Keratinocyte (primary cell): ENCODE data around the gene AZIN2.

Experiments
- EZH2 ChIP-seq: IDR thresholded peaks from one replicate; pipeline ENCODE4 v1.6.1; 2012; ENCODE audit warnings: inconsistent platforms, mild to moderate bottlenecking, low read length, moderate library complexity
- TF ChIP-seq, protein P1 (sequence below), 3 experiments: IDR thresholded peaks in 1 of 3; conservative IDR thresholded peaks in 1 of 3; optimal IDR thresholded peaks in 1 of 3; 2 replicates in 2 of 3; 3 replicates in 1 of 3; pipeline versions ENCODE3 to v1.5.1; 2011; ENCODE audit warnings: low read length in 3 of 3, mild to moderate bottlenecking in 3 of 3, moderate library complexity in 2 of 3, control low read depth in 1 of 3, inconsistent platforms in 1 of 3; ENCODE audit not compliant: insufficient read depth in 2 of 3; ENCODE audit errors: extremely low read depth in 1 of 3

DNA sequence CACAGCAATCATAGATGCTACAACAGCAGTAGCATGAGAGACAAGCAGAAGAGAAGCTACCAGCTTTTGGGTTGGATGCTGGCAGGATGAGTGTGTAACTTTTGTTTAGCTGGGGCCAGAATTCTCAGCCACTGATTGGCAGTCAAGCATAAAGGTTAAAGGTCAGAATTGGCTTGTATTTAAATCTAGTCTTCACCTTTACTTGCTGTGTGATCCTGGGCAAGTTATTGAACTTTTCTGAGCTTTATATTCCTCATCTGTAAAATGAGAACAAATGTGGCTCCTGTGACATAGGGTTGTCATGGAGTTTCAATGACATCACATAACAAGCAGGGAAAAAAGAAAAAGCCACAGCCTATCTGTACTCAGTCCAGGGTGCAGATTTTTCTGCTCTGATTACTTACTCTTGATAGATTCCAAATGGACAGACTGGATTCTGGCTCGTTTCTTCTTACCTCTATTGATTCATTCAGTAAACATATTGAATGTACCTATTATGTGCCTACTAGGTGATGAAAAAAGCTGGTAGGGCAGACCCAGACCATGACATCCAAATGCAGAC lies 2.8 kb upstream of the AZIN2 start:
- TF ChIP-seq, protein P1, sequence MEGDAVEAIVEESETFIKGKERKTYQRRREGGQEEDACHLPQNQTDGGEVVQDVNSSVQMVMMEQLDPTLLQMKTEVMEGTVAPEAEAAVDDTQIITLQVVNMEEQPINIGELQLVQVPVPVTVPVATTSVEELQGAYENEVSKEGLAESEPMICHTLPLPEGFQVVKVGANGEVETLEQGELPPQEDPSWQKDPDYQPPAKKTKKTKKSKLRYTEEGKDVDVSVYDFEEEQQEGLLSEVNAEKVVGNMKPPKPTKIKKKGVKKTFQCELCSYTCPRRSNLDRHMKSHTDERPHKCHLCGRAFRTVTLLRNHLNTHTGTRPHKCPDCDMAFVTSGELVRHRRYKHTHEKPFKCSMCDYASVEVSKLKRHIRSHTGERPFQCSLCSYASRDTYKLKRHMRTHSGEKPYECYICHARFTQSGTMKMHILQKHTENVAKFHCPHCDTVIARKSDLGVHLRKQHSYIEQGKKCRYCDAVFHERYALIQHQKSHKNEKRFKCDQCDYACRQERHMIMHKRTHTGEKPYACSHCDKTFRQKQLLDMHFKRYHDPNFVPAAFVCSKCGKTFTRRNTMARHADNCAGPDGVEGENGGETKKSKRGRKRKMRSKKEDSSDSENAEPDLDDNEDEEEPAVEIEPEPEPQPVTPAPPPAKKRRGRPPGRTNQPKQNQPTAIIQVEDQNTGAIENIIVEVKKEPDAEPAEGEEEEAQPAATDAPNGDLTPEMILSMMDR (optimal IDR thresholded peaks at IDR 0.05 in 1 of 3, IDR thresholded peaks at IDR 0.05 in 1 of 3, conservative IDR thresholded peaks at IDR 0.05 in 1 of 3; ENCODE audit: extremely low read depth in 1 of 3, insufficient read depth in 2 of 3, low read length in 3 of 3), result no peak
- TF ChIP-seq EZH2, result no peak
